K562 (cell line): ENCODE measurements around the gene G6PC3. TPM values are rescaled to one million over a fixed set of nuclear protein-coding genes. Genes with fewer than 3 reads are reported as not detected.

Source experiments
- ARID2 ChIP-seq: fragments of 450-650 bp; IDR thresholded peaks from 2 replicates; pipeline ENCODE4 v1.6.1; 2017; ENCODE audit warnings: antibody characterized with exemption, mild to moderate bottlenecking
- CREB1 ChIP-seq, 2 experiments: sonication (generic) in 1 of 2; formaldehyde crosslinking in 1 of 2; IDR thresholded peaks; 2 replicates each; pipeline versions ENCODE4 v1.6.1 to v1.8.0; 2012 to 2022; ENCODE audit warnings: inconsistent platforms in 1 of 2, mild to moderate bottlenecking in 1 of 2, missing genetic modification reagents in 1 of 2, moderate library complexity in 1 of 2
- EP300 ChIP-seq: IDR thresholded peaks from 2 replicates; pipeline ENCODE4 v1.6.1; 2012; ENCODE audit warnings: low read length, improper control_type of control experiment
- HDAC2 ChIP-seq: fragments of 450-650 bp; IDR thresholded peaks from 2 replicates; pipeline ENCODE4 v1.6.1; 2016; ENCODE audit warnings: mild to moderate bottlenecking
- KLF13 ChIP-seq: fragments of 450-650 bp; IDR thresholded peaks from 2 replicates; pipeline ENCODE4 v1.6.1; 2016; ENCODE audit warnings: missing genetic modification characterization, low read depth, mild to moderate bottlenecking, missing compliant biosample characterization, moderate library complexity, borderline replicate concordance
- ZBTB26 ChIP-seq: fragments of 450-650 bp; formaldehyde crosslinking; IDR thresholded peaks from 2 replicates; pipeline ENCODE4 v1.4.0; 2022; ENCODE audit warnings: missing genetic modification characterization
- ZKSCAN1 ChIP-seq: fragments of 150-350 bp; IDR thresholded peaks from 2 replicates; pipeline ENCODE4 v1.6.1; 2016; ENCODE audit warnings: low read depth, low read length
- ZNF740 ChIP-seq, 3 experiments: fragments of 200-800 bp in 1 of 3; sonication (Bioruptor generic) in 1 of 3; sonication (generic) in 1 of 3; formaldehyde crosslinking in 1 of 3; IDR thresholded peaks; 2 replicates each; pipeline versions ENCODE4 v1.6.1 to v1.8.0; 2016 to 2022; ENCODE audit warnings: mild to moderate bottlenecking in 2 of 3, missing compliant biosample characterization in 2 of 3, missing genetic modification characterization in 2 of 3, missing genetic modification reagents in 1 of 3
- polyA plus RNA-seq, 8 experiments: library from polyadenylated mRNA; depleted of rRNA in 4 of 8; stranded (reverse) in 5 of 8; unstranded in 3 of 8; fragments of >200 nt; fragmentation: Nextera tagmentation in 2 of 8; fragmentation: Illumina TruSeq in 1 of 8; extraction: Ambion mirVana in 2 of 8; extraction: Trizol in 1 of 8; gene quantifications; 2 replicates each; pipeline versions ENCODE4 v1.2.1 to v1.2.3, GENCODE V29; 2011 to 2014; ENCODE audit warnings: inconsistent platforms in 1 of 8, missing spikeins in 1 of 8
- total RNA-seq, 7 experiments: library from RNA; depleted of rRNA in 6 of 7; stranded (reverse); fragments of >200 nt in 6 of 7; fragmentation: Illumina TruSeq in 2 of 7; extraction: Trizol in 2 of 7; gene quantifications; 2 replicates each; pipeline versions ENCODE4 v1.2.1 to v1.2.3, GENCODE V29; 2011 to 2021; ENCODE audit warnings: low replicate concordance in 1 of 7
- TF ChIP-seq, protein P1 (sequence below): sonication (generic); formaldehyde crosslinking; IDR thresholded peaks from 2 replicates; pipeline ENCODE4 v1.8.1; 2023; ENCODE audit warnings: mild to moderate bottlenecking, missing genetic modification reagents
- TF ChIP-seq, protein P2 (sequence below): sonication (generic); formaldehyde crosslinking; IDR thresholded peaks from 2 replicates; pipeline ENCODE4 v1.8.0; 2023; ENCODE audit warnings: missing genetic modification reagents, mild to moderate bottlenecking, borderline replicate concordance
- TF ChIP-seq, protein P3 (sequence below), 2 experiments: IDR thresholded peaks in 1 of 2; conservative IDR thresholded peaks in 1 of 2; 2 replicates each; pipeline ENCODE4 v1.6.1; 2016; ENCODE audit warnings: low read depth in 2 of 2, mild to moderate bottlenecking in 1 of 2, missing compliant biosample characterization in 1 of 2, missing genetic modification characterization in 1 of 2, moderate library complexity in 1 of 2

The G6PC3 gene
- total and polyA plus RNA-seq, 9 of the 15 experiments (the other 6 are each of a cell fraction or from before 2014, with no cell fraction given) = 10.4 to 57.8 (median 31.1) TPM

GRCh38 chr17:44122816-44123355 is 52.4 kb downstream of the G6PC3 start (continued):
- TF ChIP-seq CREB1 (IDR thresholded peaks at IDR 0.05) = no peak
- peak; percentile 36; the same call in 1 of the 2 replicates for TF ChIP-seq CREB1 (CRISPR knock-in tag; IDR thresholded peaks at IDR 0.05)
- TF ChIP-seq EP300 = no peak
- no peak for TF ChIP-seq HDAC2
- TF ChIP-seq ZBTB26 = no peak
- no peak for TF ChIP-seq ARID2
- TF ChIP-seq, protein P1, sequence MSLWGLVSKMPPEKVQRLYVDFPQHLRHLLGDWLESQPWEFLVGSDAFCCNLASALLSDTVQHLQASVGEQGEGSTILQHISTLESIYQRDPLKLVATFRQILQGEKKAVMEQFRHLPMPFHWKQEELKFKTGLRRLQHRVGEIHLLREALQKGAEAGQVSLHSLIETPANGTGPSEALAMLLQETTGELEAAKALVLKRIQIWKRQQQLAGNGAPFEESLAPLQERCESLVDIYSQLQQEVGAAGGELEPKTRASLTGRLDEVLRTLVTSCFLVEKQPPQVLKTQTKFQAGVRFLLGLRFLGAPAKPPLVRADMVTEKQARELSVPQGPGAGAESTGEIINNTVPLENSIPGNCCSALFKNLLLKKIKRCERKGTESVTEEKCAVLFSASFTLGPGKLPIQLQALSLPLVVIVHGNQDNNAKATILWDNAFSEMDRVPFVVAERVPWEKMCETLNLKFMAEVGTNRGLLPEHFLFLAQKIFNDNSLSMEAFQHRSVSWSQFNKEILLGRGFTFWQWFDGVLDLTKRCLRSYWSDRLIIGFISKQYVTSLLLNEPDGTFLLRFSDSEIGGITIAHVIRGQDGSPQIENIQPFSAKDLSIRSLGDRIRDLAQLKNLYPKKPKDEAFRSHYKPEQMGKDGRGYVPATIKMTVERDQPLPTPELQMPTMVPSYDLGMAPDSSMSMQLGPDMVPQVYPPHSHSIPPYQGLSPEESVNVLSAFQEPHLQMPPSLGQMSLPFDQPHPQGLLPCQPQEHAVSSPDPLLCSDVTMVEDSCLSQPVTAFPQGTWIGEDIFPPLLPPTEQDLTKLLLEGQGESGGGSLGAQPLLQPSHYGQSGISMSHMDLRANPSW (CRISPR knock-in tag) = no peak
- TF ChIP-seq, protein P2, sequence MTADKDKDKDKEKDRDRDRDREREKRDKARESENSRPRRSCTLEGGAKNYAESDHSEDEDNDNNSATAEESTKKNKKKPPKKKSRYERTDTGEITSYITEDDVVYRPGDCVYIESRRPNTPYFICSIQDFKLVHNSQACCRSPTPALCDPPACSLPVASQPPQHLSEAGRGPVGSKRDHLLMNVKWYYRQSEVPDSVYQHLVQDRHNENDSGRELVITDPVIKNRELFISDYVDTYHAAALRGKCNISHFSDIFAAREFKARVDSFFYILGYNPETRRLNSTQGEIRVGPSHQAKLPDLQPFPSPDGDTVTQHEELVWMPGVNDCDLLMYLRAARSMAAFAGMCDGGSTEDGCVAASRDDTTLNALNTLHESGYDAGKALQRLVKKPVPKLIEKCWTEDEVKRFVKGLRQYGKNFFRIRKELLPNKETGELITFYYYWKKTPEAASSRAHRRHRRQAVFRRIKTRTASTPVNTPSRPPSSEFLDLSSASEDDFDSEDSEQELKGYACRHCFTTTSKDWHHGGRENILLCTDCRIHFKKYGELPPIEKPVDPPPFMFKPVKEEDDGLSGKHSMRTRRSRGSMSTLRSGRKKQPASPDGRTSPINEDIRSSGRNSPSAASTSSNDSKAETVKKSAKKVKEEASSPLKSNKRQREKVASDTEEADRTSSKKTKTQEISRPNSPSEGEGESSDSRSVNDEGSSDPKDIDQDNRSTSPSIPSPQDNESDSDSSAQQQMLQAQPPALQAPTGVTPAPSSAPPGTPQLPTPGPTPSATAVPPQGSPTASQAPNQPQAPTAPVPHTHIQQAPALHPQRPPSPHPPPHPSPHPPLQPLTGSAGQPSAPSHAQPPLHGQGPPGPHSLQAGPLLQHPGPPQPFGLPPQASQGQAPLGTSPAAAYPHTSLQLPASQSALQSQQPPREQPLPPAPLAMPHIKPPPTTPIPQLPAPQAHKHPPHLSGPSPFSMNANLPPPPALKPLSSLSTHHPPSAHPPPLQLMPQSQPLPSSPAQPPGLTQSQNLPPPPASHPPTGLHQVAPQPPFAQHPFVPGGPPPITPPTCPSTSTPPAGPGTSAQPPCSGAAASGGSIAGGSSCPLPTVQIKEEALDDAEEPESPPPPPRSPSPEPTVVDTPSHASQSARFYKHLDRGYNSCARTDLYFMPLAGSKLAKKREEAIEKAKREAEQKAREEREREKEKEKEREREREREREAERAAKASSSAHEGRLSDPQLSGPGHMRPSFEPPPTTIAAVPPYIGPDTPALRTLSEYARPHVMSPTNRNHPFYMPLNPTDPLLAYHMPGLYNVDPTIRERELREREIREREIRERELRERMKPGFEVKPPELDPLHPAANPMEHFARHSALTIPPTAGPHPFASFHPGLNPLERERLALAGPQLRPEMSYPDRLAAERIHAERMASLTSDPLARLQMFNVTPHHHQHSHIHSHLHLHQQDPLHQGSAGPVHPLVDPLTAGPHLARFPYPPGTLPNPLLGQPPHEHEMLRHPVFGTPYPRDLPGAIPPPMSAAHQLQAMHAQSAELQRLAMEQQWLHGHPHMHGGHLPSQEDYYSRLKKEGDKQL = 0 out of 2 replicates have a peak, but pooled peaks have one; percentile 23
- TF ChIP-seq ZNF740 (CRISPR knock-in tag; IDR thresholded peaks at IDR 0.05) = no peak
- TF ChIP-seq ZNF740 (tag; IDR thresholded peaks at IDR 0.05) = no peak
- TF ChIP-seq, protein P3, sequence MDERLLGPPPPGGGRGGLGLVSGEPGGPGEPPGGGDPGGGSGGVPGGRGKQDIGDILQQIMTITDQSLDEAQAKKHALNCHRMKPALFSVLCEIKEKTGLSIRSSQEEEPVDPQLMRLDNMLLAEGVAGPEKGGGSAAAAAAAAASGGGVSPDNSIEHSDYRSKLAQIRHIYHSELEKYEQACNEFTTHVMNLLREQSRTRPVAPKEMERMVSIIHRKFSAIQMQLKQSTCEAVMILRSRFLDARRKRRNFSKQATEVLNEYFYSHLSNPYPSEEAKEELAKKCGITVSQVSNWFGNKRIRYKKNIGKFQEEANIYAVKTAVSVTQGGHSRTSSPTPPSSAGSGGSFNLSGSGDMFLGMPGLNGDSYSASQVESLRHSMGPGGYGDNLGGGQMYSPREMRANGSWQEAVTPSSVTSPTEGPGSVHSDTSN (CRISPR knock-in tag; IDR thresholded peaks at IDR 0.05; ENCODE audit: low read depth) = no peak
- TF ChIP-seq, protein P3 (tag; conservative IDR thresholded peaks at IDR 0.05; ENCODE audit: low read depth) = no peak
- no peak for TF ChIP-seq ZKSCAN1
- TF ChIP-seq KLF13 (tag) = no peak
